OCI-LY3 (cell line): ENCODE results near the gene TTC24.

Experiments
- H2AFZ ChIP-seq: fragments of 200-600, 300-600 bp; shearing (Covaris generic); 2 replicates; pipeline ENCODE4 v1.6.0; 2014; ENCODE audit warnings: antibody characterized with exemption, low read depth, low read length
- H3K27ac ChIP-seq: fragments of 200-600, 300-600 bp; sonication (generic); 2 replicates; pipeline ENCODE4 v1.5.1; 2014; ENCODE audit warnings: mild to moderate bottlenecking, low read length, moderate library complexity, mixed read lengths
- H3K27me3 ChIP-seq: fragments of 200-600, 300-600 bp; sonication (generic); 2 replicates; pipeline ENCODE4 v1.6.1; 2014; ENCODE audit warnings: low read depth, low read length, mixed read lengths
- H3K36me3 ChIP-seq: fragments of 200-600, 300-600 bp; sonication (generic); replicated peaks from 2 replicates; pipeline ENCODE3; 2014; ENCODE audit warnings: low read depth, low read length, mixed read lengths
- H3K4me1 ChIP-seq: fragments of 300-600, 200-600 bp; sonication (generic); 2 replicates; pipeline ENCODE4 v1.6.1; 2014; ENCODE audit warnings: low read length, mixed read lengths
- H3K4me2 ChIP-seq: fragments of 200-600, 300-600 bp; sonication (generic); 2 replicates; pipeline ENCODE4 v1.6.1; 2014; ENCODE audit warnings: low read length, mixed read lengths
- H3K4me3 ChIP-seq: fragments of 300-600, 200-600 bp; sonication (generic); 2 replicates; pipeline ENCODE4 v1.5.1; 2014; ENCODE audit warnings: antibody characterized with exemption, mild to moderate bottlenecking, low read length, moderate library complexity
- H3K79me2 ChIP-seq: fragments of 300-600, 200-600 bp; shearing (Covaris generic); 2 replicates; pipeline ENCODE4 v1.6.1; 2014; ENCODE audit warnings: mild to moderate bottlenecking, low read length, mixed read lengths
- H3K9ac ChIP-seq: fragments of 300-600, 200-600 bp; shearing (Covaris generic); 2 replicates; pipeline ENCODE4 v1.6.0; 2014; ENCODE audit warnings: mild to moderate bottlenecking, low read length, moderate library complexity
- H3K9me3 ChIP-seq: fragments of 200-600, 300-600 bp; shearing (Covaris generic); 2 replicates; pipeline ENCODE4 v1.6.1; 2014; ENCODE audit warnings: low read length, mixed read lengths; ENCODE audit not compliant: insufficient read depth
- H4K20me1 ChIP-seq: fragments of 200-600, 300-600 bp; sonication (generic); 2 replicates; pipeline ENCODE4 v1.6.1; 2016; ENCODE audit warnings: low read length, mixed read lengths; ENCODE audit not compliant: insufficient read depth
- CTCF ChIP-seq: fragments of 200-600, 300-600 bp; sonication (generic); IDR thresholded peaks from 2 replicates; pipeline ENCODE4 v1.5.1; 2014; ENCODE audit warnings: antibody characterized with exemption, low read length, low read depth
- EZH2phosphoT487 ChIP-seq: fragments of 200-600 bp; shearing (Covaris generic); IDR thresholded peaks from 2 replicates; pipeline ENCODE4 v1.6.1; 2018; ENCODE audit warnings: antibody characterized with exemption, mixed run types, low read depth

The TTC24 gene

GRCh38 chr1:156574039-156574633, 5.4 kb upstream of the TTC24 start:
- no peak overlapping the region for H3K4me3 ChIP-seq
- H3K4me2 ChIP-seq: no peak overlapping the region
- H3K79me2 ChIP-seq: no peaks in the 10 kb centered on the region
- H3K27me3 ChIP-seq: peaks cover 20% of the 10 kb centered on the region
- peaks cover 12% of the 10 kb centered on the region for H3K4me1 ChIP-seq
- no peak for TF ChIP-seq EZH2phosphoT487
- peak; percentile 16; the same call in 1 of the 2 replicates for TF ChIP-seq CTCF
- H3K9ac ChIP-seq: no peak overlapping the region
- no peaks in the 10 kb centered on the region for H3K9me3 ChIP-seq
- no peak overlapping the region for H2AFZ ChIP-seq
- H3K36me3 ChIP-seq: no peaks in the 10 kb centered on the region
- H3K27ac ChIP-seq: no peak overlapping the region
- H4K20me1 ChIP-seq: no peaks in the 10 kb centered on the region

GRCh38 chr1:156577550-156577949, 2.0 kb upstream of the TTC24 start:
- TF ChIP-seq CTCF: no peak
- no peak for TF ChIP-seq EZH2phosphoT487
- Histone ChIP-seq H3K4me3 (no peak overlapping the region), H3K9ac (no peak overlapping the region), H4K20me1 (no peaks in the 10 kb centered on the region), H3K27ac (no peak overlapping the region), H3K9me3 (no peaks in the 10 kb centered on the region), H3K27me3 (peaks cover 10% of the 10 kb centered on the region), H3K4me1 (peaks cover 3% of the 10 kb centered on the region; the same call in 1 of the 2 replicates), H3K36me3 (no peaks in the 10 kb centered on the region), H2AFZ (no peak overlapping the region), H3K79me2 (no peaks in the 10 kb centered on the region), H3K4me2 (no peak overlapping the region)

- TF ChIP-seq CTCF (no peak), EZH2phosphoT487 (no peak)
- no peak overlapping the region for H2AFZ ChIP-seq
- no peak overlapping the region for H3K4me2 ChIP-seq
Measured at GRCh38 chr1:156578055-156578454, 1.5 kb upstream of the TTC24 start.

GRCh38 chr1:156581661-156582387, 2.3 kb downstream of the TTC24 start:
- peaks cover 7% of the 10 kb centered on the region; the same call in 1 of the 2 replicates for H3K4me1 ChIP-seq
- no peaks in the 10 kb centered on the region for H3K36me3 ChIP-seq
- H3K4me2 ChIP-seq: no peak overlapping the region
- H3K79me2 ChIP-seq: no peaks in the 10 kb centered on the region
- no peak overlapping the region for H3K27ac ChIP-seq
- no peaks in the 10 kb centered on the region for H3K9me3 ChIP-seq
- no peaks in the 10 kb centered on the region for H4K20me1 ChIP-seq
- H3K4me3 ChIP-seq: no peak overlapping the region
- H3K9ac ChIP-seq: no peak overlapping the region
- H3K27me3 ChIP-seq: no peaks in the 10 kb centered on the region
- H2AFZ ChIP-seq: peak overlapping the region; percentile 96
- TF ChIP-seq CTCF (no peak), EZH2phosphoT487 (no peak)

More at GRCh38 chr1:156578055-156578454, 1.5 kb upstream of the TTC24 start:
- H3K36me3 ChIP-seq: no peaks in the 10 kb centered on the region
- H4K20me1 ChIP-seq: no peaks in the 10 kb centered on the region
- no peaks in the 10 kb centered on the region for H3K4me1 ChIP-seq
- no peak overlapping the region for H3K4me3 ChIP-seq
- H3K27me3 ChIP-seq: peaks cover 10% of the 10 kb centered on the region
- no peaks in the 10 kb centered on the region for H3K79me2 ChIP-seq
- H3K9me3 ChIP-seq: no peaks in the 10 kb centered on the region
- H3K9ac ChIP-seq: no peak overlapping the region
- H3K27ac ChIP-seq: no peak overlapping the region
